Dendritic cell treated with granulocyte-macrophage colony-stimulating factor and Interleukin-4, amounts not matched to agents 40 ng/mL and 50 ng/mL, for 4 days (primary cell): ENCODE measurements around the gene ENOX1.
"Not testable (repeated sequence)": the region's sequence is repeated elsewhere in the genome, so short reads cannot be mapped to it uniquely, and the experiment has no call there.

ENCODE experiments used
- H3K27ac Mint-ChIP-seq: one replicate; pipeline ENCODE4 v1.8.0; 2022; ENCODE audit warnings: mild to moderate bottlenecking, mixed read lengths
- H3K27me3 Mint-ChIP-seq: one replicate; pipeline ENCODE4 v1.8.0; 2022; ENCODE audit warnings: mild to moderate bottlenecking, mixed read lengths
- H3K36me3 Mint-ChIP-seq: one replicate; pipeline ENCODE4 v1.8.0; 2022; ENCODE audit warnings: low read depth, mixed read lengths
- H3K4me1 Mint-ChIP-seq: one replicate; pipeline ENCODE4 v1.8.0; 2022; ENCODE audit warnings: low read depth, mixed read lengths
- H3K4me3 Mint-ChIP-seq: one replicate; pipeline ENCODE4 v1.8.0; 2022; ENCODE audit warnings: mild to moderate bottlenecking, moderate library complexity, mixed read lengths
- H3K9me3 Mint-ChIP-seq: one replicate; pipeline ENCODE4 v1.8.0; 2022; ENCODE audit warnings: mixed read lengths
- intact Hi-C: fragments of 100-400 bp; cut with micrococcal nuclease; formaldehyde crosslinking; loops from one replicate; pipeline ENCODE4 v1.15.0; 2022

ENOX1 gene

DNA sequence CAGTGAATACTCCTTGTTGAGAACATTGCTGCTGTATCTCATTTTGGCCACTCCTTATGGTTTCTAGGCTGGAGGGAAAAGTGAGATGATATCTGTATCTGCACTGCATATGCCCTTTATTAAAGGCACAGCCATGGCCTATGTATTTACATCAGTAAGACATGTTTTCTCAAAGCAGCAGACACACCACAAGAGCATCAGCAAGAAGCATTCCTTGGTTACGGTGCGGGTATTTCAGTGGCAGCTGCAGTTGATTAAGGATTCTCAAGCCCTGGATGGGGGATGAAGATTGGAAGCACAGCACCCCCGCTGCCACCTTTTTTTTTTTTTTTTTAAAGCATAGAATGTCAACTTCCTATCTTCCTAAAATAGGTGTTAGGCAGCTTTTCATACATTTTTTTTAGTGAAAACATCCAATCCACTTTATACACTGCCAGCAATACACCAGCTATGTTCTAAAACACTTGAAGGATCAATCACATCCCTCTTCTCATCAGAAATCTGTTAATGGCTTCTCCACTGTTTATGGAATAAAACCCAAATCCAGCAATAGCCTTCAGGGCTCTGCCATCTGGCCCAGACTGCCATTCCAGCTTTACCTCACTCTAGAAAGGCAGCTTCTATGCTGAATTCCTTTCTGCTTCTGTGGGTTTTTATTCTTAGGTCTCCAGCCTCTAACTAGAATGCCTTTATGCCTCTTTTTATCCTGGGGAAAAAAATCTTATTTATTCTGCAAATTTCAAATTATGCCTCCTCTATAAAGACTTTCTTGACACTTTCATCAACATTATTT lies 432.4 kb downstream of the ENOX1 start:
- H3K4me3 Mint-ChIP-seq, result no peak overlapping the region
- H3K9me3 Mint-ChIP-seq, result no peaks in the 10 kb centered on the region
- H3K27me3 Mint-ChIP-seq, result no peaks in the 10 kb centered on the region
- no peak overlapping the region for H3K27ac Mint-ChIP-seq
- intact Hi-C loops, result no loop called here
- peaks cover 27% of the 10 kb centered on the region for H3K4me1 Mint-ChIP-seq
- no peaks in the 10 kb centered on the region for H3K36me3 Mint-ChIP-seq

DNA sequence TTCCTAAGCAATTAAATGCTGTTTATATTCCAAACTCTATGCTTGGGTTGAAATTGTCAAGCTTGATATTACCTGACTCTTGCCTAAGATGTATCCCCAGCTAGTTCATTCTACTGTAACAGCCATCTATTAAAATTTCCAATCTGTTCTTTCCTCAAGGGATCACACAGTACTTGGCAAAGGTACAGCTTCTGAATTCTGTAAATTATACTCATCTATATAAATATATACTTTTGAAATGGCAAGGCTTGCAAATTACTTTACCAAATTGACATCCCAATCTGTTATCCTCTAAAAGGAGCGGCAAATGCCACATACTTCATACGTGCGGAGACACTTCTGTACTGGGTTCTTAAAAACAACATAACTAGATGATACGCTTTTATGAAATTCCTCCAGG lies 433.1 kb downstream of the ENOX1 start:
- intact Hi-C loops, result no loop called here
- H3K9me3 Mint-ChIP-seq, result no peaks in the 10 kb centered on the region

DNA sequence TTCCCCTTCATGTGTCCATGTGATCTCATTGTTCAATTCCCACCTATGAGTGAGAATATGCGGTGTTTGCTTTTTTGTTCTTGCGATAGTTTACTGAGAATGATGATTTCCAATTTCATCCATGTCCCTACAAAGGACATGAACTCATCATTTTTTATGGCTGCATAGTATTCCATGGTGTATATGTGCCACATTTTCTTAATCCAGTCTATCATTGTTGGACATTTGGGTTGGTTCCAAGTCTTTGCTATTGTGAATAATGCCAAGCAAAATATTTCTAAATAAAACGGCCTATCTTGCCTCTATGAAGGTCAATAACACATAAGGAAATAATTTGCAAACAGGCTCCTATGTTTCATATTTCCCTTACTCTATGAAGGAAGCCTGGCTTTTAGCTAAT lies 435.2 kb downstream of the ENOX1 start:
- peaks cover 13% of the 10 kb centered on the region for H3K4me1 Mint-ChIP-seq
- H3K4me3 Mint-ChIP-seq, H3K9me3 Mint-ChIP-seq, H3K27me3 Mint-ChIP-seq, H3K27ac Mint-ChIP-seq, intact Hi-C loops, H3K36me3 Mint-ChIP-seq: not testable (repeated sequence)

More for the DNA sequence above, 433.1 kb downstream of the ENOX1 start:
- Mint-ChIP-seq H3K27ac (no peak overlapping the region), H3K4me3 (no peak overlapping the region), H3K4me1 (peaks cover 26% of the 10 kb centered on the region), H3K27me3 (no peaks in the 10 kb centered on the region), H3K36me3 (no peaks in the 10 kb centered on the region)

DNA sequence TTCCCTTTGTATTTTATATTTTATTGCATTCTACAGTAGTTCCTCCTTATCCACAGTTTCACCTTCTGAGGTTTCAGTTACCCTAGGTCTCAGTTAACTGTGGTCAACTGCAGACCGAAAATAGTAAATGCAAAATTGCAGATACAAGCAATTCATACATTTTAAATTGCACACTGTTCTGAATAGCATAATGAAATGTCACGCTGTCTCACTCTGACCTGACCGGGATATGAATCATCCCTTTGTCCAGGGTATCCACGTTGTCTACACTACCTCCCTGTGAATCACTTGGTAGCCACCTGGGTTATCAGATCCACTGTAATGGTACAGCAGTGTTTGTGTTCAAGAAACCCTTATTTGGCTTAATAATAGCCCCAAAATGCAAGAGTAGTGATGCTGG lies 438.4 kb downstream of the ENOX1 start:
- Mint-ChIP-seq H3K9me3 (no peaks in the 10 kb centered on the region), H3K27ac (no peak overlapping the region), H3K36me3 (no peaks in the 10 kb centered on the region), H3K4me3 (no peak overlapping the region), H3K4me1 (peaks cover 14% of the 10 kb centered on the region), H3K27me3 (peaks cover 3% of the 10 kb centered on the region)
- intact Hi-C loops, result no loop called here

DNA sequence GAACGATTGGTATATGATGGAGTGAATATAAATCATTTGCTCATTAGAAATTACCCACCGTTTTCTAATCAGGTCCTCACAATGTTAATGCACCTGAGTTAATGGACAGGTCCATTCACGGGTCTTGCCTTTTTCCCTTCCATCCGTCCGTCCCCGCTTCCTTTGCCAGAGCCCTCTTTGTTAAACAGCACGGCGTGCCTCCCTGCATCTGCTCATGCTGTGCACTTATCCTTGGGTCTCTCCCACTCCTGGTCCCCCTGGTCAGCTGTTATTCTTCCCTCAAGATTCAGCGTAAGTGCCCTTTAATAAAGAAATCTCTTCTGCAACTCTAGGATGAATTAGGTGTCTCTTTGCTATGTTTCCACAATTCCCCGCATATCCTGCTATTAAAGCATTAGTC lies 438.9 kb downstream of the ENOX1 start:
- peaks cover 14% of the 10 kb centered on the region for H3K4me1 Mint-ChIP-seq
- no peaks in the 10 kb centered on the region for H3K36me3 Mint-ChIP-seq
- no peaks in the 10 kb centered on the region for H3K9me3 Mint-ChIP-seq
- no peak overlapping the region for H3K4me3 Mint-ChIP-seq
- intact Hi-C loops, result no loop called here
- no peak overlapping the region for H3K27ac Mint-ChIP-seq
- peaks cover 3% of the 10 kb centered on the region for H3K27me3 Mint-ChIP-seq

DNA sequence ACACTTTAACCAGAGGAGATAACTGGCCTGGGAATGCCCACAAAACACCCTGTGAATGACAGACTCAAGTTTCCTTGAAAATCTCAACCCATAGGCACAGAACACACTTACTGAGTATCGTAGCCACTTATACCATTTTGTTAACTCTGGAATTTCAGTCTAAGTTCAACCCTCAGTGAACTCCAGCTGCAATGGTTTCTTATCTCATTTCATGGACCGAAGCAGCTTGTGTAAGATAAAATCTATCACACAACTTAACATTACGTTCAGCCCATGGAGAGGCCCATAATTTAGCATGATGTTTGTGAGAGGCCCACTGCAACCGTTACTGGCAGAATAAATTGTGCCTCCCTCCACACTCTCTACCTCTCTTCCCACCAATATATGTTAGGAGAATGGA lies 440.3 kb downstream of the ENOX1 start:
- intact Hi-C loops, result no loop called here
- H3K27ac Mint-ChIP-seq, result no peak overlapping the region
- peaks cover 7% of the 10 kb centered on the region for H3K27me3 Mint-ChIP-seq
- peaks cover 14% of the 10 kb centered on the region for H3K4me1 Mint-ChIP-seq
- H3K9me3 Mint-ChIP-seq, result no peaks in the 10 kb centered on the region
- no peaks in the 10 kb centered on the region for H3K36me3 Mint-ChIP-seq
- no peak overlapping the region for H3K4me3 Mint-ChIP-seq

DNA sequence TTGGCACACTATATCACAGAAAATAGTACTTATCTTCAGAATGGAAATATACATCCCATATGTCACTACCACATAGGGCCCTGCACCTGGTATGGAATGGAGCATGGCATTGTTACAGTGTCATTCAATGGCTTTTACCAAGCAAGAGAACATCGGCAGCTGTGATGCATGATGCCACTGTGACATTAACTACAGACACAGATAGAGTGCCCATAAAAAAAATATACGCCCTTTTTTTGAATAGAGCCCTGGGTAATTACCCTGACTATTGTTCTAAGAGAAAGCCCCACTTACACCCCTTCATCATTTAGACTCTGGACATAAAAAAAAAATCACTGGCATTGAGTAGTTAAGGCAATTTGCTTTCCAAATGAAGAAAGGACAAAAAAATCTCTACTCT lies 443.1 kb downstream of the ENOX1 start:
- Mint-ChIP-seq H3K9me3 (no peaks in the 10 kb centered on the region), H3K36me3 (no peaks in the 10 kb centered on the region), H3K27ac (no peak overlapping the region), H3K4me1 (peaks cover 14% of the 10 kb centered on the region), H3K27me3 (peaks cover 11% of the 10 kb centered on the region), H3K4me3 (no peak overlapping the region)
- intact Hi-C loops, result no loop called here

DNA sequence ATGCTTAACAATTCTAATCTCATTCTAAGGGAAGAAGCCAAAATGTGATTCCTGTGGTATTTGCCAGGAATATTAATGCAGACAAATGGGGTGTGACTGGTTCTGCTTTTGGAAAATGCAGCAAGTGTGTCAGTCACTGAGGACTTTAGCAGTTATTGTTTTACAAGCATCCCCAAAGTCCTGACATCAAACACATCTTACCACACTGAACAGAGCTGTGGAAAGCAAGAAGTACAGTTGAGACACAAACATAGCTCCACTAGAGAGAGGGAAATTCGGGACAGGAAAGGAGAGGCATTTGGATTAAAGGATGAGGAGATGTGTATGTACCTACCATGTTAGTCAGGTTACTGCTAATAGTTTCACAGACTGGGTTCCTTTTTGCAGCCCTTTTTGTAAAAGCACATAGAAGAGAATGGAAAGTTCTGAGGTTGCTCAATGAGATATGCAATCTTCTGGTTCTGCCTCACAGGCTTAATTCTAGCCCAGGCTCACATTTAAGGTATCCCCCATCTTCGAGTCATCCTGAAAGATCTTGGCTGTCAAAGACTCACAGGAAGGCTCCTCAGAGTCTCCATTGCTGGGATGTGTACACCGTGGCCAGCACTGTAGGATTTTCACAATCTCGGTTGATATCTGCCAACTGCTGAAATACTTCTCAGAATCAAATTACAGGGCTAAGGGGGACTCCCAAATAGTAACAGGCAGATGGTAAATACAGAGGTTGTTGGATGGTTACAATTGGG lies 446.8 kb downstream of the ENOX1 start:
- H3K4me1 Mint-ChIP-seq, result peaks cover 6% of the 10 kb centered on the region
- peaks cover 9% of the 10 kb centered on the region for H3K27me3 Mint-ChIP-seq
- H3K4me3 Mint-ChIP-seq, result no peak overlapping the region
- H3K9me3 Mint-ChIP-seq, result no peaks in the 10 kb centered on the region
- intact Hi-C loops, result no loop called here
- H3K36me3 Mint-ChIP-seq, result no peaks in the 10 kb centered on the region
- no peak overlapping the region for H3K27ac Mint-ChIP-seq

DNA sequence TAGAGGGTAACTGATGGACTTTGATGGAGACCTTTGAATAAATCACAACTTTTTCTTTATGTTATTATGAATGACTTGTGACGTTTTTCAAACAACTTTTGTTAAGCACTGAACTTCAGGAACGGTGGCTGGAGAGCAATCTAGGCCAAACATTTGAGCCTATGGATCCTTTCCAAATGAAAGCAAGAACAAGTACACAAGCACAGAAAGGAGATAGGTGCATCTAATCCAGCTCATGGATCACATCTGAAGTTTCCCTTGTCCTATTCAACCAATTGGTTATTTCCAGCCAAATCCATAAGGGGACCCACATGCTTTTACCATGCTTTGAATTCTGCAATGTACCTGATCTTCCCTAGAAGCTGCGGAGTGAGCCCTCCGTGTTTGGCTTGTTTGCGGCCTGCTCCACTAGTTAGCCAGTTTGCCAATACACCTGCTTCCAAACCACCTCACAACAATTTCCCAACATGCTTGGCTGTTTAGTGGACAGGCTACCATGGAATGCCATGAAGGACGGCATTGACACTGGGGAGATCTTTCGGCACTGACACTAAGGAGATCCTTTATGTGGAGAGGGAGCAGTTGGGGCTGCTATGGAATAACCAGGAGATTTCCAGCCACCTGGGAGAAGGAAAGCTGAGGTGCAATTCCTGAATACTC lies 447.5 kb downstream of the ENOX1 start:
- H3K27ac Mint-ChIP-seq, result no peak overlapping the region
- H3K36me3 Mint-ChIP-seq, result no peaks in the 10 kb centered on the region
- H3K9me3 Mint-ChIP-seq, result no peaks in the 10 kb centered on the region

DNA sequence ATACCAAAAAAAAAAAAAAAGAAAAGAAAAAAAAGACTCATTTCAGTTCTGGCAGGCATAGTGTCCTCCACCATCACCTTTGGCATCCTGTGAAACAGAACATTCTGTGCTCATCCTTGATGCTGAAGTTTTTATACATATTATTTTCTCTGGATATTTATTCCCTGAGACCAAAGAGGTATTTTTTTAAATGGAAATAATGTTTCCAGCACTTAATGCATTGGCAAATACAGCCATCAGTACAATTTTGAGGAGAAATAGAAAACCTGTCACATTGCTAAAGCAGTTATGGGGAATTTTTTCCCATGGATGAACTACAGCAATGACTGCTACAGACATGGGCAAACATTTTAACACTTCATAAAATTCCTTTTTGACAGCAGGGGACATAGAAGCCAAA lies 451.0 kb downstream of the ENOX1 start:
- H3K4me1 Mint-ChIP-seq, result no peaks in the 10 kb centered on the region
- no peaks in the 10 kb centered on the region for H3K9me3 Mint-ChIP-seq
- H3K27ac Mint-ChIP-seq, result no peak overlapping the region
- peaks cover 3% of the 10 kb centered on the region for H3K27me3 Mint-ChIP-seq
- H3K36me3 Mint-ChIP-seq, result no peaks in the 10 kb centered on the region
- no peak overlapping the region for H3K4me3 Mint-ChIP-seq
- intact Hi-C loops, result no loop called here

More for the DNA sequence above, 447.5 kb downstream of the ENOX1 start:
- Mint-ChIP-seq H3K4me3 (no peak overlapping the region), H3K4me1 (no peaks in the 10 kb centered on the region), H3K27me3 (peaks cover 11% of the 10 kb centered on the region)
- intact Hi-C loops, result no loop called here

DNA sequence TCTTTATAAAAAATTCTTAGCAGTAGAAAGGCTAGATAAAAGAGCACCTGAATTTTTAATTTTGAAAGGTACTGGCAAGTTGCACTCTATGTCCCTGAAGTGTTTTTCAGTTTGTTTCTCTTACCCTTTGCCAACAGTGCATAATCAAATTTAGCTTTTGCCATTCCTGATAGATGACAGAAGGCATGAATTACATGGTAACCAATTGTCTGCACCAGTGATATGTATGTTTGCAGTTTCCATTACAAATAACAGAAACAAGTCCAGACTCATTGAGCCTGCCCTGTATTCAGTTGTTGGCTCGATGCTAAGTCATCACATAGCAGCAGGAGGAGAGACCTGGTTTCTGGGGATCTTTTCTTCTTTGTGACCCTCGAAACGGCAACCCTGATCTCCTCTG lies 453.6 kb downstream of the ENOX1 start:
- no peaks in the 10 kb centered on the region for H3K4me1 Mint-ChIP-seq
- H3K27me3 Mint-ChIP-seq, result peaks cover 3% of the 10 kb centered on the region
- no peak overlapping the region for H3K4me3 Mint-ChIP-seq
- no peaks in the 10 kb centered on the region for H3K9me3 Mint-ChIP-seq
- intact Hi-C loops, result no loop called here
- no peak overlapping the region for H3K27ac Mint-ChIP-seq
- no peaks in the 10 kb centered on the region for H3K36me3 Mint-ChIP-seq

DNA sequence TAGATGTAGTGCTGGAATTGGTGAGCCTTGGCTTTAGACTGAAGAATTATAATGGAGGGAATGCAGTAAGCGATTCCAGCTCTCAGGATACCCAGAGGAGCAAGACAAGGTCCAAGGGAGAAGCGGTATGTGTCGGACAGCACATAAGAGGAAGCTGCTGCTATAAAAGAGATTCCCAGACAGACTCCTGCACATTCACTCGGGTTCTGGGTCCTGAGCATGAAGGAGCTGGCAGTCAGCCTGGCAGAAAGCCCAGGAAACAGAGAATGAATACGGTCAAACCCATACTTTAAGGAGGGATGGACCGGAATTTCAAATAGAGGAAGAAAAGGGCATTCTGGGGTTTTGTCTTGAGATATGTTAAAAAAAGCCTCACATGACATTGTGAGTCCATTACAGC lies 455.1 kb downstream of the ENOX1 start:
- Mint-ChIP-seq H3K4me3 (no peak overlapping the region), H3K36me3 (no peaks in the 10 kb centered on the region), H3K27me3 (peaks cover 3% of the 10 kb centered on the region), H3K4me1 (no peaks in the 10 kb centered on the region), H3K9me3 (no peaks in the 10 kb centered on the region), H3K27ac (no peak overlapping the region)
- intact Hi-C loops, result no loop called here

DNA sequence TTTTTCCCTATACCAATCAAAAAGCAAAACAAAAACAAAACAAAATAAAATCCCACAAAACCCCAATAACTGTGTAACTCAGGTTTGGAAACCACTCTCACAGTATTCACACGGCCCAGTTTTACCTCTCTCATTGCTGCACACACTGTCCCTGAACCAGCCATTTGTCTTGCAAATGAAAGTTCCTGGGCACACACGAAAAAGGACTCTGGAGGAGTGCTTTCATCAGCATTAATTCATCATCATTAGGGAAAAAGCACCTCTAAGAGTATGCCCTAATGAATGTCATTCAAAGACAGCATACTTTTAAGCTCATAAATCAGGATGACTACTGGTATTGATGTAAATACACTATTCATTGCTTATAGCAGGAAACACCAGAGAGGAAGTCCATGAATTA lies 457.1 kb downstream of the ENOX1 start:
- Mint-ChIP-seq H3K36me3 (no peaks in the 10 kb centered on the region), H3K27me3 (peaks cover 1% of the 10 kb centered on the region), H3K9me3 (no peaks in the 10 kb centered on the region), H3K4me3 (no peak overlapping the region), H3K27ac (no peak overlapping the region), H3K4me1 (no peaks in the 10 kb centered on the region)
- intact Hi-C loops, result no loop called here

DNA sequence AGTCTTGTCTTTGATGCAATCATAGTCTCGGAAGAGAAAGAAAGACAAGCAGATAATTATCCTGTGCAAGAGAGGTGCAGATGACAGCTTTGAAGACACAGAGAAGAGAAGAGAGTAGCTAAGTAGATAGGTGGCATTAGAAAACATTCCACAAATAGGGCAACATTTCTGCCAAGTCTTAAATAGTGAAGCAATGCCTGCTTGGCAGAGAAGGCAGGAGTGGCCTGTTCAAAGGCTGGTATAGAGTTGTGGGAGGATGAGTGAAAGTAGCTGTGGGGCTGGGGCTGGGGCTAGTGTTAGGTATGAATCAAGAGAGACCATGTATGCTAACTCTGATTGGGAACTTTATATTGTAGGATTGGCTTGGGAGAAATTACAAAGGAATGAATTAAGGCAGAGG lies 457.9 kb downstream of the ENOX1 start:
- intact Hi-C loops, result no loop called here
- Mint-ChIP-seq H3K4me1 (no peaks in the 10 kb centered on the region), H3K4me3 (no peak overlapping the region), H3K36me3 (no peaks in the 10 kb centered on the region), H3K27ac (no peak overlapping the region), H3K9me3 (no peaks in the 10 kb centered on the region), H3K27me3 (peaks cover 1% of the 10 kb centered on the region)
